H1 (cell line): ENCODE measurements around the gene TMIGD3. TPM values are rescaled to one million over a fixed set of nuclear protein-coding genes. Genes with fewer than 3 reads are reported as not detected.

ENCODE experiments used
- CTCF ChIA-PET: fragments of 300-600 bp; sonication (Branson Sonifier 250); formaldehyde crosslinking; loops from one replicate; lab custom pipeline; 2021; ENCODE audit not compliant: partially characterized antibody; lab: Charles Lee
- POLR2A ChIA-PET: fragments of 300-600 bp; sonication (Branson Sonifier 250); formaldehyde crosslinking; loops from one replicate; lab custom pipeline; 2021; ENCODE audit warnings: inconsistent platforms; ENCODE audit not compliant: partially characterized antibody; lab: Charles Lee
- DNase-seq, 2 experiments: peaks; one replicate each; pipeline versions ENCODE4 v3.0.0 to v3.0.0-alpha.2; 2010 to 2022; ENCODE audit warnings: low spot score in 2 of 2, low read depth in 1 of 2, mixed read lengths in 1 of 2
- FAIRE-seq: peaks from 2 replicates; lab custom pipeline; 2011; peaks lifted over from hg19 to GRCh38; lab: Jason Lieb, UNC
- H2AFZ ChIP-seq: 2 replicates; pipeline ENCODE4 v1.8.1; 2012; ENCODE audit warnings: low read length, inconsistent platforms
- H2AK5ac ChIP-seq: 2 replicates; pipeline ENCODE4 v1.6.1; 2013; ENCODE audit warnings: low read depth, low read length
- H2BK120ac ChIP-seq: replicated peaks from 2 replicates; pipeline ENCODE3; 2013; ENCODE audit warnings: low read depth, low read length, inconsistent platforms
- H2BK12ac ChIP-seq: 2 replicates; pipeline ENCODE4 v1.6.1; 2013; ENCODE audit warnings: low read depth, low read length
- H2BK15ac ChIP-seq: 2 replicates; pipeline ENCODE4 v1.6.1; 2013; ENCODE audit warnings: low read length
- H2BK20ac ChIP-seq: 2 replicates; pipeline ENCODE4 v1.6.1; 2013; ENCODE audit warnings: low read length
- H2BK5ac ChIP-seq: 2 replicates; pipeline ENCODE4 v1.6.1; 2013; ENCODE audit warnings: low read depth, low read length
- H3K14ac ChIP-seq: 2 replicates; pipeline ENCODE4 v1.6.1; 2013; ENCODE audit warnings: inconsistent platforms; ENCODE audit not compliant: insufficient read length
- H3K18ac ChIP-seq: 2 replicates; pipeline ENCODE4 v1.6.1; 2013; ENCODE audit warnings: low read length; ENCODE audit errors: extremely low read depth
- H3K23ac ChIP-seq: 2 replicates; pipeline ENCODE4 v1.6.1; 2013; ENCODE audit warnings: inconsistent platforms; ENCODE audit not compliant: insufficient read length
- H3K23me2 ChIP-seq: 2 replicates; pipeline ENCODE4 v1.6.1; 2013; ENCODE audit warnings: low read depth, low read length
- H3K27ac ChIP-seq: 2 replicates; pipeline ENCODE4 v1.6.1; 2011; ENCODE audit warnings: low read depth, low read length, inconsistent platforms
- H3K27me3 ChIP-seq, 4 experiments: replicated peaks in 1 of 4; 1 replicate in 1 of 4; 2 replicates in 3 of 4; pipeline versions ENCODE4 v1.6.1 to v1.8.1; 2011 to 2013; ENCODE audit warnings: low read length in 3 of 4, mild to moderate bottlenecking in 3 of 4, inconsistent platforms in 2 of 4, mixed read lengths in 2 of 4, moderate library complexity in 1 of 4; ENCODE audit not compliant: control insufficient read depth in 3 of 4, insufficient read depth in 3 of 4; ENCODE audit errors: extremely low read depth in 1 of 4
- H3K36me3 ChIP-seq, 4 experiments: 2 replicates each; pipeline versions ENCODE4 v1.6.1 to v1.8.1; 2011 to 2013; ENCODE audit warnings: mild to moderate bottlenecking in 4 of 4, low read length in 3 of 4, moderate library complexity in 2 of 4, control low read depth in 1 of 4, inconsistent platforms in 1 of 4; ENCODE audit not compliant: insufficient read depth in 4 of 4, control insufficient read depth in 2 of 4
- H3K4ac ChIP-seq: replicated peaks from 2 replicates; pipeline ENCODE3; 2013; ENCODE audit warnings: low read length, low read depth, mixed read lengths, inconsistent platforms; ENCODE audit not compliant: insufficient read length
- H3K4me1 ChIP-seq, 4 experiments: replicated peaks in 1 of 4; 1 replicate in 1 of 4; 2 replicates in 3 of 4; pipeline versions ENCODE4 v1.6.1 to v1.8.1; 2011 to 2013; ENCODE audit warnings: low read length in 3 of 4, inconsistent platforms in 2 of 4, mixed read lengths in 1 of 4; ENCODE audit not compliant: insufficient read depth in 4 of 4, control insufficient read depth in 3 of 4
- H3K4me2 ChIP-seq, 2 experiments: 2 replicates each; pipeline versions ENCODE4 v1.6.1 to v1.8.1; 2011 to 2013; ENCODE audit warnings: low read depth in 2 of 2, low read length in 2 of 2, control low read depth in 1 of 2, inconsistent platforms in 1 of 2, mild to moderate bottlenecking in 1 of 2; ENCODE audit not compliant: insufficient read depth in 1 of 2
- H3K4me3 ChIP-seq, 4 experiments: fragments of 200-600, 300-600 bp in 1 of 4; sonication (generic), shearing (Covaris generic), sonication (Bioruptor Twin) in 1 of 4; 2 replicates each; pipeline versions ENCODE4 v1.5.1 to v1.8.1; 2011 to 2016; ENCODE audit warnings: low read length in 4 of 4, low read depth in 3 of 4, control low read depth in 2 of 4, inconsistent platforms in 2 of 4, mild to moderate bottlenecking in 2 of 4, mixed read lengths in 1 of 4, moderate library complexity in 1 of 4; ENCODE audit not compliant: insufficient read depth in 2 of 4; ENCODE audit errors: extremely low read depth in 1 of 4
- H3K56ac ChIP-seq: replicated peaks from 2 replicates; pipeline ENCODE3; 2013; ENCODE audit warnings: low read depth, mild to moderate bottlenecking, mixed read lengths, low read length, inconsistent platforms; ENCODE audit not compliant: insufficient read length
- H3K79me1 ChIP-seq: 2 replicates; pipeline ENCODE4 v1.6.1; 2013; ENCODE audit warnings: low read depth, low read length, control low read depth
- H3K79me2 ChIP-seq, 2 experiments: 2 replicates each; pipeline versions ENCODE4 v1.6.1 to v1.8.1; 2012 to 2013; ENCODE audit warnings: low read length in 2 of 2, mild to moderate bottlenecking in 2 of 2, inconsistent platforms in 1 of 2; ENCODE audit not compliant: insufficient read depth in 2 of 2, control insufficient read depth in 1 of 2
- H3K9ac ChIP-seq, 4 experiments: replicated peaks in 1 of 4; 1 replicate in 1 of 4; 2 replicates in 3 of 4; pipeline versions ENCODE4 v1.6.1 to v1.8.1; 2011 to 2013; ENCODE audit warnings: low read depth in 3 of 4, low read length in 3 of 4, control low read depth in 2 of 4, mild to moderate bottlenecking in 2 of 4, moderate library complexity in 2 of 4, inconsistent platforms in 1 of 4; ENCODE audit errors: extremely low read depth in 1 of 4
- H3K9me3 ChIP-seq, 2 experiments: 2 replicates each; pipeline versions ENCODE4 v1.6.1 to v1.8.1; 2012 to 2013; ENCODE audit warnings: mild to moderate bottlenecking in 2 of 2, moderate library complexity in 2 of 2, control low read depth in 1 of 2, inconsistent platforms in 1 of 2, low read depth in 1 of 2, low read length in 1 of 2, mixed read lengths in 1 of 2; ENCODE audit not compliant: insufficient read depth in 2 of 2
- H4K20me1 ChIP-seq, 2 experiments: replicated peaks in 1 of 2; 2 replicates each; pipeline versions ENCODE3 to v1.8.1; 2011 to 2013; ENCODE audit warnings: inconsistent platforms in 2 of 2, low read length in 2 of 2, mild to moderate bottlenecking in 1 of 2; ENCODE audit not compliant: insufficient read depth in 2 of 2, control insufficient read depth in 1 of 2
- H4K5ac ChIP-seq: 2 replicates; pipeline ENCODE4 v1.6.1; 2013; ENCODE audit warnings: low read length, low read depth, mixed read lengths, inconsistent platforms; ENCODE audit not compliant: insufficient read length
- H4K8ac ChIP-seq: 2 replicates; pipeline ENCODE4 v1.8.0; 2013; ENCODE audit warnings: mild to moderate bottlenecking, moderate library complexity, low read length, inconsistent platforms; ENCODE audit not compliant: insufficient read depth; ENCODE audit errors: extremely low read depth
- H4K91ac ChIP-seq: replicated peaks from 2 replicates; pipeline ENCODE3; 2013; ENCODE audit warnings: low read length, mixed read lengths, inconsistent platforms; ENCODE audit not compliant: insufficient read length
- BACH1 ChIP-seq: IDR thresholded peaks from 2 replicates; pipeline ENCODE4 v1.6.1; 2012; ENCODE audit warnings: low read length, improper control_type of control experiment
- CBX5 ChIP-seq: fragments of 300-800, 300-1000 bp; sonication (generic); IDR thresholded peaks from 2 replicates; pipeline ENCODE4 v1.7.1; 2016; ENCODE audit warnings: antibody characterized with exemption, low read length, low read depth
- CREB1 ChIP-seq: IDR thresholded peaks from 2 replicates; pipeline ENCODE4 v1.6.1; 2012; ENCODE audit warnings: inconsistent platforms
- CTBP2 ChIP-seq: IDR thresholded peaks from 2 replicates; pipeline ENCODE4 v1.7.0; 2011; ENCODE audit warnings: borderline replicate concordance, mild to moderate bottlenecking, moderate library complexity, mixed read lengths, low read length; ENCODE audit not compliant: insufficient read depth, insufficient read length
- HDAC6 ChIP-seq: IDR thresholded peaks from one replicate; pipeline ENCODE4 v1.7.1; 2012; ENCODE audit warnings: low read depth, mild to moderate bottlenecking, inconsistent platforms, low read length, moderate library complexity
- MAFK ChIP-seq: IDR thresholded peaks from 2 replicates; pipeline ENCODE4 v1.6.1; 2012; ENCODE audit warnings: low read depth, mild to moderate bottlenecking, improper control_type of control experiment, low read length
- SAP30 ChIP-seq: fragments of 300-600 bp; sonication (generic); IDR thresholded peaks from 2 replicates; pipeline ENCODE4 v1.7.1; 2012; ENCODE audit warnings: low read length, moderate library complexity, mild to moderate bottlenecking, inconsistent platforms; ENCODE audit not compliant: insufficient read depth, insufficient replicate concordance
- SIN3A ChIP-seq, 2 experiments: IDR thresholded peaks in 1 of 2; conservative IDR thresholded peaks in 1 of 2; 2 replicates each; pipeline ENCODE4 v1.6.1; 2011 to 2012; ENCODE audit warnings: low read length in 2 of 2, improper control_type of control experiment in 1 of 2, low read depth in 1 of 2, mild to moderate bottlenecking in 1 of 2
- SP1 ChIP-seq: IDR thresholded peaks from 2 replicates; pipeline ENCODE4 v1.6.1; 2011; ENCODE audit warnings: low read depth, low read length
- SP2 ChIP-seq: IDR thresholded peaks from 2 replicates; pipeline ENCODE4 v1.6.1; 2012; ENCODE audit warnings: mild to moderate bottlenecking, low read length, inconsistent platforms
- SP4 ChIP-seq: IDR thresholded peaks from 2 replicates; pipeline ENCODE4 v1.6.1; 2012; ENCODE audit warnings: low read length, inconsistent platforms
- TBP ChIP-seq: IDR thresholded peaks from 2 replicates; pipeline ENCODE4 v1.6.1; 2011; ENCODE audit warnings: low read depth, low read length, improper control_type of control experiment
- YY1 ChIP-seq: IDR thresholded peaks from 2 replicates; pipeline ENCODE4 v1.6.1; 2011; ENCODE audit warnings: low read depth, mild to moderate bottlenecking, low read length
- WGBS, 2 experiments: shearing (Covaris generic) in 1 of 2; methylation state at CpG; one replicate each; pipeline versions ENCODE4 v1.1.6 to v1.1.7; 2013 to 2015; ENCODE audit warnings: low lambda C conversion rate in 2 of 2, mixed read lengths in 2 of 2, inconsistent platforms in 1 of 2, low coverage in 1 of 2, missing lambda C conversion rate in 1 of 2; ENCODE audit not compliant: insufficient replicate concordance in 2 of 2, insufficient coverage in 1 of 2, insufficient read length in 1 of 2; ENCODE audit errors: extremely low coverage in 1 of 2, missing lambda C conversion rate in 1 of 2; 5-methylcytosine and 5-hydroxymethylcytosine counted together
- polyA plus RNA-seq, 7 experiments: library from polyadenylated mRNA; depleted of rRNA in 3 of 7; stranded (reverse) in 5 of 7; unstranded in 2 of 7; fragments of >200 nt in 5 of 7; fragments of 200-250 nt in 2 of 7; gene quantifications; 1 replicate in 5 of 7; 2 replicates in 1 of 7; 4 replicates in 1 of 7; pipeline versions ENCODE4 v1.2.1 to v1.2.3, GENCODE V29; 2011 to 2013; ENCODE audit warnings: missing spikeins in 2 of 7, mixed read lengths in 2 of 7
- total RNA-seq: library from RNA; stranded (reverse); fragmentation: NEBNext Ultra II Directional; extraction: Animal tissue kit (Norgen Biotek cat#: 25700); gene quantifications from 2 replicates; pipeline ENCODE4 v1.2.1, GENCODE V29; 2021

TMIGD3 gene
- total and polyA plus RNA-seq, 2 of the 8 experiments (the other 6 are each of a cell fraction or from before 2014, with no cell fraction given): not detected

DNA sequence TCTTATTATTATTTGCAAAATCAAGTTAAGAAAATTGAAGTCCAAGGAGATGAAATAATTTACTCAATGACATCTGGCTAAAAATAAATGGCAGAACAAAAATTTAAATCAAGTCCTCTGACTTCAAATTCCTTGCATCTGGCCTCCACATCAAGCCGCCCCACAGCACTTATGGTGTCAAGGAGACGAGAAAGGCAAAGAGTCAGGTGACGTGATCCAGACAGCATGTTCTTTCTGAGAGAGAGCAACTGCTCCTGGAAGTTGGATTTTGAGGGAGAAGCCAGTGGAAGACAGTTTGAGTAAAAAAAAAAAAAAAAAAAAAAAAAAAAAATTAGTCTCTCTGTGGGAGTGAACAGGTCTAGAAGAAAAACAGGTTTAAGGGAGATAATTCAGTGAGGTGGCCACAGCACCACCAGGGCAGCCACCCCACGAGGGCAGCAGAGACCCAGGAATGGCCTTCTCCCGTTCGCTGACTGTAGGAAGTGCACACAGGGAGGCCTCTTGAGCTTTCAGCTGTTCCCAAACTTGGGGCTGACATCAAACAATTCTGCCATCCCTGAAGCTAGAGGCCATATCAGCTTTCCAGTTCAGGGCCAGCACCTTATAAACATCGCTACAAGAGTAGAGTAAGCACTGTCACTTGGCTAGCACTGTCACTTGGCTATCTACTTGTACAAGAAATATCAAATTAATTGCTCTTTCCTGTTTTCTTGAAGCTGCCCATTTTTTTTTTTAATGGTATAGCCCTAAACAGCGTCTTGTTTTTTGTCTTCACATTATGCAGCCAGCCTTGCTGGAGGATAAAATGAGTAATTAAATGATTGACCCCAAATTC lies 21.8 kb downstream of the TMIGD3 start:
- no peaks in the 10 kb centered on the region for H3K36me3 ChIP-seq
- H3K27me3 ChIP-seq: no peaks in the 10 kb centered on the region
- no peak overlapping the region for H4K5ac ChIP-seq
- no peak overlapping the region for H3K9ac ChIP-seq
- H3K27ac ChIP-seq: no peak overlapping the region
- H2BK20ac ChIP-seq: no peak overlapping the region
- no peaks in the 10 kb centered on the region for H3K23me2 ChIP-seq
- H3K18ac ChIP-seq: no peak overlapping the region
- no peak overlapping the region for H2BK120ac ChIP-seq
- DNase-seq (peak; percentile 43 to 75), FAIRE-seq (no peak)
- H3K23ac ChIP-seq: no peak overlapping the region
- no peaks in the 10 kb centered on the region for H3K4me1 ChIP-seq
- no peak overlapping the region for H3K14ac ChIP-seq
- no peaks in the 10 kb centered on the region for H3K79me1 ChIP-seq
- H3K4me2 ChIP-seq: no peak overlapping the region
- no peaks in the 10 kb centered on the region for H4K20me1 ChIP-seq
- no peak overlapping the region for H2AFZ ChIP-seq
- no peak overlapping the region for H2BK12ac ChIP-seq
- H4K8ac ChIP-seq: no peak overlapping the region
- ChIA-PET POLR2A (interaction anchor here (0.9 kb wide), 1 partner anchor 137 kb away, joined by 4 read pairs; no protein-coding TSS in a partner anchor), CTCF (interaction anchor here (0.7 to 3.7 kb wide), 32 partner anchors 9 to 290 kb away, joined by 3 to 30 read pairs (median 4); partner anchors contain the start of genes ADORA3, DDX20 and TMIGD3)
- H3K56ac ChIP-seq: no peak overlapping the region
- no peak overlapping the region for H4K91ac ChIP-seq
- no peaks in the 10 kb centered on the region for H3K79me2 ChIP-seq
- H2BK15ac ChIP-seq: no peak overlapping the region
- H2BK5ac ChIP-seq: no peak overlapping the region
- no peak overlapping the region for H2AK5ac ChIP-seq
- no peaks in the 10 kb centered on the region for H3K9me3 ChIP-seq
- H3K4me3 ChIP-seq: no peak overlapping the region
- 62% methylated on average over 8 of the region's 8 CpGs; no CpG with 5 or more reads in 1 of the 2 experiments for WGBS, 2 experiments
- no peak overlapping the region for H3K4ac ChIP-seq
- TF ChIP-seq SIN3A (conservative IDR thresholded peaks at IDR 0.05 in 1 of 2, IDR thresholded peaks at IDR 0.05 in 1 of 2; ENCODE audit: low read depth in 1 of 2, low read length in 2 of 2) (0 out of 4 replicates have a peak, but pooled peaks of 1 of the 2 experiments have one; percentile 29), CREB1 (no peak), SAP30 (no peak), HDAC6 (no peak), MAFK (no peak), TBP (no peak), SP2 (no peak), SP1 (no peak), BACH1 (no peak), CTBP2 (no peak), YY1 (no peak), SP4 (no peak), CBX5 (no peak)
